HUDEP-2 (cell line): Measurements from ENCODE around the gene DYNC1LI1.
A peak's percentile ranks its signal among the peaks of the same experiment; 100 is the strongest.
"Not testable (repeated sequence)": the region's sequence is repeated elsewhere in the genome, so short reads cannot be mapped to it uniquely, and the experiment has no call there.

ENCODE experiments used
- DNase-seq, 76 experiments: peaks; one replicate each; lab custom pipeline; 2025; ENCODE audit not compliant: unreplicated experiment in 76 of 76; lab: John Stamatoyannopoulos, UW

DYNC1LI1 gene

DNA sequence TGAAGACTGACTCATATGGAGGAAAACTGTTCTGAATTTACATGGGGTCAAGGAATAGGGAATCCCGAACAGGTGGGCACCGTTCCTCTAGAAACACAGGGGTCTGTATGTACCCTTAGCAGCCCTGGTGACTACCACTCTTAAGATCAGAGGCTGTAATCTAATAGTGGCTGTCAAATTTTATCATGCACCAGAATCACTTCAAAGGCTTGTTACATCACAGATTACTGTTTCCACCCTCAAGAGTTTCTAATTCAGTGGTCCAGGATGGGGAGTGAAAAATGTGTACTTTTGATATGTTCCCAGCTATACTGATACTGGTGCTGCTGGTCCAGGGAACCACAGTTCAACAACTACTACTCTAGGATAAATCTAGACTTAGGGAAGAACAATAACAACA, 27.9 kb downstream of the DYNC1LI1 start:
- no peak for DNase-seq

DNA sequence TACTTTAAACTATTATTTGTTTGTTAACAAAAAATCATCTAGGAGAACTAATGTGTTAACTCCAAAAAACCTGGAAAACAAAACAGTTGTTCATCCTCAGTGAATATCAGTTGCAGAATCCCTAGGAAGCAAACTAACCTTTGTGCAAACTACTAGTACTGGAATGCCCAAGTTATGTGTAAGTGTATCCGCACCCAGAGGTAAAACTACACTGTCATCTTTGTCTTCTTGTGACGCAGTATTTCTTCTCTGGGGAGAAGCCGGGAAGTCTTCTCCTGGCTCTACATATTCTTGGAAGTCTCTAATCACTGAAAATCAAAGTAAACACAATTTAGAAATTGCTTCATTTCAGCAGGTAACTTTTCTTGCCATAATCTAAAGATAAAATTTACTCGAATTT, 29.8 kb downstream of the DYNC1LI1 start:
- DNase-seq, result no peak

GRCh38 chr3:32532434-32532833, 38.2 kb downstream of the DYNC1LI1 start:
- no peak for DNase-seq

GRCh38 chr3:32531010-32531647, 39.5 kb downstream of the DYNC1LI1 start:
- DNase-seq, result no peak

- DNase-seq, result no peak
Measured at GRCh38 chr3:32525720-32526119, 44.9 kb downstream of the DYNC1LI1 start.

DNA sequence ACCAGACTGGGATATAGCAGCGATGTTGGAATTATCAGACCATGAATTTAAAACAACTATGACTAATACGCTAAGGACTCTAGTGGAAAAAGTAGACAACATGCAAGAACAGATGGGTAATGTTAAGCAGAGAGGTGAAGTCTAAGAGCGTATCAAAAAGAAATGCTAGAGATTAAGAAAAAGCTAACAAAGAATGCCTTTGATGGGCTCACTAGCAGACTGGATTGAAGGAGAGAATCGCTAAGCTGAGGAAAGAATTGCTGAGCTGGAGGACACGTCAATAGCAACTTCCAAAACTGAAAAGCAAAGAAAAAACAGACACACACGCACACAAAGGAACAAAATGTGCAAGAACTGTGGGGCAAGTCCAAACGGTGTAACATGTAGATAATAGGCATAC, 48.0 kb downstream of the DYNC1LI1 start:
- no peak for DNase-seq

DNA sequence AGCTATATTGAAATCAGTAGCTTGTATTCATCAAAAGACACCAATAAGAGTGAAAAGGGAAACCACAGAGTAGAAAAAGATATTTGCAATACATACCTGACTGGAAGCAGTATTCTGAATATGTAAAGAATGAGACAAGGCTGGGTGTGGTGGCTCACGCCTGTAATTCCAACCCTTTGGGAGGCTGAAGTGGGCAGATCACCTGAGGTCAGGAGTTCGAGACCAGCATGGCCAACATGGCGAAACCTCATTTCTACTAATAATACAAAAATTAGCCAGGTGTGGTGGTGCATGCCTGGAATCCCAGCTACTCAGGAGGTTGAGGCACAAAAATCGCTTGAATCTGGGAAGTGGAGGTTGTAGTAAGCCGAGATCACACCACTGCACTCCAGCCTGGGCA, 51.7 kb downstream of the DYNC1LI1 start:
- DNase-seq, result not testable (repeated sequence)

- not testable (repeated sequence) for DNase-seq
Measured at GRCh38 chr3:32516751-32517150, 53.9 kb downstream of the DYNC1LI1 start.

GRCh38 chr3:32511005-32511404, 59.7 kb downstream of the DYNC1LI1 start:
- no peak for DNase-seq

DNA sequence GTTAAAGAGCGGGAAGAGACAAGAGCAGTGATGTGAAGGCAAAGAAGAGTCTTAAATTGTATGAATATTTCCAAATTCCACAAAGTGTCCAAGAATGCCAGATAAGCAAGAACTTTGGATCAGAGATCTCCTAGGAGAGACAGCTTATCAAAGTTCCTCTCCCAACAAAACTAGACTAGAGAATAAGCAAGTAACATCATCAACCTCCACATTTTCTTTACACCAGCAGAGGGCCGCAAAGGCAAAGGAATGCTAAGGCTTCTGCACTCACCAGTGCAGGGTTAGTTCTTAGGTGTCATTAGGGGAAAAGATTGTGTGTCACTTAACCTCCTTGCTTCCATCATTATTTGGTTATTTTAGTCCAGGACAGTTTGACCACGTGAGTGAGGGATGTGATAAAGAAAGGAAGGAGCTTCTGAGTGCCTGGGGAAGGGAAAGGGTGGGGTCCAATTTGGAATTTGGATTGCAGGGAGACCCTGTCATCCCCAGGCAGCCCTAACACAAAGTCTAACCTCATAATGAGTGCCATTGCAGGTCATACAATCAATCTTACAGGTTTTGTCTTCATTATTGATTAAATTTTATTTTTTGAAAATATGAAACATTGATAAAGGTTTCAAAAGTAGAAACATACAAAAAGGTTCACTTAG, 60.5 kb downstream of the DYNC1LI1 start:
- peak in 63 of 76 experiments; percentile 9 to 78 (median 46) for DNase-seq

DNA sequence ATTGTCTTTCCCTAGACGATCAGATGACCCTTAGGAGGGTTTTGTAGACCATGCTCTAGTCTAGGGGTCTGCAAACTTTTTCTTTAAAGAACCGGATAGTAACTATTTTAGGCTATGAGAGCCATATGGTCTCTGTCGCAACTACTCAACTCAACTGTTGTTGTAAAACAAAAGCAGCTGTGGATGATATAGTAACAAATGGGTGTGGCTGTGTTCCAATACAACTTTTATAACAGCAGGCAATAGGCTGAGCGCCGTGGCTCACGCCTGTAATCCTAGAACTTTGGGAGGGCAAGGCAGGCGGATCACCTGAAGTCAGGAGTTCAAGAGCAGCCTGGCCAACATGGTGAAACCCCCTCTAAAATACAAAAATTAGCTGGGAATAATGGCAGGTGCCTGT, 61.9 kb downstream of the DYNC1LI1 start:
- DNase-seq, result no peak

- no peak for DNase-seq
Measured at GRCh38 chr3:32506466-32506865, 64.2 kb downstream of the DYNC1LI1 start.

DNA sequence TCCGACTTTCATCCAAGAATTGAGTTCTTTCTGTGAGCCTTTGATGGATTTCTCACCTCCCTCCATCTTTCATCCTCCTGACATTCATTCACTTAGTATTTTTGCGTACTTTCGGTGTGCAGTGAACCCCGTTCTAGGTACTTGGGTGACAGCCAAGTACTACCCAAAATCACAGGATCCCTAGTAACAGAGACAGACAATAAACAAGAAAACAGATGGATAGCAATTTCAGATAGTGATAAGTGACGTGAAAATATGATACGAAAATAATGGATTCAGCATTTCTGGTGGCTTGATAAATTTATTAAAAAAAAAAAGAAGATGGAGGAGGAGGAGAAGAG, 67.7 kb downstream of the DYNC1LI1 start:
- DNase-seq, result no peak

GRCh38 chr3:32502118-32502945, 68.3 kb downstream of the DYNC1LI1 start, which contains the start of gene CMTM6:
TSS of gene CMTM6 (minus strand) at chr3:32502852. CDS start at chr3:32502745, 107 bp downstream.
- DNase-seq, result peak in 69 of 76 experiments; percentile 6 to 85 (median 67)

- DNase-seq, result peak in 2 of 76 experiments; percentile 12 to 24
Measured at GRCh38 chr3:32501783-32502117, 68.9 kb downstream of the DYNC1LI1 start.

- peak in 3 of 76 experiments; percentile 16 to 30 (median 25) for DNase-seq
Measured at GRCh38 chr3:32500880-32501782, 69.5 kb downstream of the DYNC1LI1 start.

GRCh38 chr3:32500231-32500630, 70.4 kb downstream of the DYNC1LI1 start:
- peak in 2 of 76 experiments; percentile 6 to 17 for DNase-seq

- peak in 5 of 76 experiments; percentile 6 to 20 (median 15) for DNase-seq
Measured at GRCh38 chr3:32499585-32499984, 71.1 kb downstream of the DYNC1LI1 start.

DNA sequence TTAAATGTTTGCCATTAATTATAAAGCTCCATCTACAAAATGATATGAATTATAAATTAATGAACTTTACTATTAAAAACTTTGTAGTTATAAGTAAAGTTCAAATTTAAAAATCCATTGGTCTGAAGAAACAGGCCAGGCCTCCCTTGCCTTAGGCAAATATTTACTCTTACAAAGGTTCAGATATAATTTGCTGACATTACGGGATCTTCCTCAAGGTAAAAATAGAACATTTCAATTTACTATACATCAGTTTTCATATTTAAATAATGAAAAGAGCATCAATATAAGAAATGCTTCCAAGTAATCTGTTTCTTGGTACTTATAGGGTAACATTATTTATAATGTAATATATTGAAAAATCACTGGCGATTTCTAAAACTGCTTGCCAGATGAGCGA, 71.7 kb downstream of the DYNC1LI1 start:
- no peak for DNase-seq

GRCh38 chr3:32498252-32498651, 72.4 kb downstream of the DYNC1LI1 start:
- DNase-seq, result no peak

DNA sequence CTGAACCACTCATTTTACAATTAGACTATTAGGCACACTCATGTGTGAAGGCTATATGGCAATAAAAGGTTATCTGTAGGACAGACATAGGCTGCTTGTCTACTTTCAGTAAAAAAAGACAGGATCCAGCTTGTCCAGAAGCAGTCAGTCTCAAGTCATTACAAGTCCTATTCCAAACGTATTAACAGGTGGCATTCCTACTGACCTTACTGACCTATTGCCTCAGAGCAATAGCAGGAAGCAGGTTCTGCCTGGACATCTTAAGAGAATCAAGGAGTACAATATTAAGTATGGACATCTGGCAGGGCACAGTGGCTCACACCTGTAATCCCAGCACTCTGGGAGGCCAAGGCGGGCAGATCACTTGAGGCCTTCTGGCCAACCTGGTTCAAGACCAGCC, 75.0 kb downstream of the DYNC1LI1 start:
- DNase-seq, result no peak
